K562 treated with DMSO at 1 percent for 12 hours (cell line): ENCODE results near the gene EXO1. TPM values are rescaled to one million over a fixed set of nuclear protein-coding genes. Genes with fewer than 3 reads are reported as not detected.

ENCODE experiments used
- total RNA-seq: library from RNA; unstranded; fragments of 300-600 nt; gene quantifications from 2 replicates; pipeline ENCODE4 v1.2.3, GENCODE V29; 2022; ENCODE audit not compliant: insufficient read depth

The EXO1 gene
- total RNA-seq = 21.4 and 59.6 TPM in 2 replicates

DNA sequence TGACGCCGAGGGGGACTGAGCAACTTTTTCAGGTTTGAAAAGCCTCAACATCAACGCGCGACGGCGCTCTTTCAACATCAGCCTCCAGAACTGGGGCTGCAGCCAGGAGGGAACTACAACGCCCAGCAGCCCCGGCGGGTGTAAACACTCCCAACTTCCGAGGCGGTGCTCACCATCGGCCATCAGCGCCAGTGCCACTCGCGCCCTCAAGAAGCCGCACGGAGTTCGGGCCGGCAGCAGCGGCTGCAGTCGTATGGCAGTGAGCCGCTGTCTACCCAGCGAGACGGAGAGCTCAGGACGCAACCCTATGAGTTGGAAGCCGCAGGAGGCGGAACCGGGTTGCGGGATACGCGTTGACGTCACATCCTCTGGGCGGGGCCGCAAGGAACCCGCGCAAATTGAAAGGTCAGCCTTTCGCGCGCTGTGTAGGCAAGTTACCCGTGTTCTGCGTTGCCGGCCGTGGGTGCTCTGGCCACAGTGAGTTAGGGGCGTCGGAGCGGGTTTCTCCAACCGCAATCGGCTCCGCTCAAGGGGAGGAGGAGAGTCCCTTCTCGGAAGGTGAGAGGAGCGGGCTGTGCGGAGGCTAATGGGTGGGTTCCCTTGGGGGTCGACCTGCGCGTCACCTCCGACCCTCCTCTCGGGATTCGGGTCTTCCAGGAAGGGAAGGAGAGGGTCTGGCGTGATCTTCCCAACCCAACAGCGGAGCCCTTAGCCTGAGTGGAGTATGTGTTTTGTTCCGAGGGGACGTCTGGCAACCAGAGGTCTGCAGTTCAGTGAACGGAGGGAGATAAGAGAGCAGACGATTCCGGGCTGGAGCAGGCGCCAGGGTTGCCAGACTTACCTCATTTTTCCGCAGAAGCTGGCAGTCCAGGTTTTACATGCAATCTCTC, at the start of gene EXO1:
EXO1 (plus strand) TSS at position 409 of the 890 bp plus-strand sequence. CDS start 2,222 bp downstream, outside the sequence.

Other genes starting within 250 kb of the EXO1 start
- 5.3 and 28.7 TPM in 2 replicates for gene CHML, start 207.8 kb upstream of the EXO1 start, total RNA-seq
- gene OPN3, start 207.8 kb upstream of the EXO1 start, total RNA-seq = 17.8 and 44.8 TPM in 2 replicates
- gene WDR64, start 195.9 kb upstream of the EXO1 start, total RNA-seq = 0.27 TPM in 1 of 2 replicates, not detected in the other
- gene BECN2, start 109.6 kb downstream of the EXO1 start, total RNA-seq = not detected in 2 replicates
- gene MAP1LC3C, start 150.9 kb downstream of the EXO1 start, total RNA-seq = not detected in 2 replicates